Stimulated activated CD8-positive, alpha-beta memory T cell treated with anti-CD3 and anti-CD28 coated beads, Interleukin-12 subunit alpha, Interleukin-12 subunit beta, amount 100 ng/mL, for 1 hour (primary cell): Measurements from ENCODE around the gene TBCA.

ENCODE experiments used
- DNase-seq: peaks from one replicate; pipeline ENCODE4 v3.0.0-alpha.2; 2020; ENCODE audit warnings: low read depth

Gene TBCA

GRCh38 chr5:77775790-77776553 is at the start of gene TBCA:
TSS of gene TBCA (minus strand) at chr5:77776339. CDS start at chr5:77776257, 82 bp downstream.
- DNase-seq, result peak; percentile 80

DNA sequence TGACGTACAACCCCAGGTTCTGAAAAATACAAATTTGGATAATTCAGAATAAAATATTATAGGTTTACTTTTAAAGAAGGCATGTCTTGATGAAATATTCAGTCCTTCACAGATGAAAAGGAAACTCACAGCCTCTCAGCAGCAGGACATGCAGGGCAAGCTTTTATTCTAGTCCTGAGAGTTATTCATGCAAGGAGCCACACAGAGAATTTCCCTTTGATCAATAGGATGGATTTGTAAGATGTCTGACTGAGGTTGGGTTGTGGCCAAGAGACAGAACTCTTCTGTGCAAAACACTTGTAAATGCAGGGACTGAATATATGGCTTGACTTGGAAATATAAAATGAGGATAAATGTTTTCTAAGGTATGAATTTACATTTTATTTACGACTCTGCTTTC is 48.8 kb upstream of the TBCA start:
- no peak for DNase-seq

DNA sequence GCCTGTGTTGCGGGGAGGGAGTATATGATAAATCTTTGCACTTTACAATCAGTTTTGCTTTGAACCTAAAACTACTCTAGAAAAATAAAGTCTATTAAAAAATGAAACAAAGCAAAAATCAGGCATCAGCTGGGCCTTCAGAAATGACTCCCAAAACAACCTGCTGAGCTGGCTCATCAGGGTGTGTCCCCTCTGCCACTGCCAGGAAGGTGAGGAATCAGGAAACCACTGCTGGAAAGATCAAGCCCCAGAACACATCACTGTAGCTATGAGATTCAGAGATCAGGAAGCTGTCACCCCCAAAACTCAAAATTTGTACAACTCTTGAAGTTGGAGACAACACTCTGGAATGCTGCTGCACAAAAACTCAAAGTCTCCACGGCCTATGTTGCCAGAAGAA is 40.5 kb upstream of the TBCA start:
- no peak for DNase-seq

GRCh38 chr5:77812926-77813589 is 36.9 kb upstream of the TBCA start:
- no peak for DNase-seq

DNA sequence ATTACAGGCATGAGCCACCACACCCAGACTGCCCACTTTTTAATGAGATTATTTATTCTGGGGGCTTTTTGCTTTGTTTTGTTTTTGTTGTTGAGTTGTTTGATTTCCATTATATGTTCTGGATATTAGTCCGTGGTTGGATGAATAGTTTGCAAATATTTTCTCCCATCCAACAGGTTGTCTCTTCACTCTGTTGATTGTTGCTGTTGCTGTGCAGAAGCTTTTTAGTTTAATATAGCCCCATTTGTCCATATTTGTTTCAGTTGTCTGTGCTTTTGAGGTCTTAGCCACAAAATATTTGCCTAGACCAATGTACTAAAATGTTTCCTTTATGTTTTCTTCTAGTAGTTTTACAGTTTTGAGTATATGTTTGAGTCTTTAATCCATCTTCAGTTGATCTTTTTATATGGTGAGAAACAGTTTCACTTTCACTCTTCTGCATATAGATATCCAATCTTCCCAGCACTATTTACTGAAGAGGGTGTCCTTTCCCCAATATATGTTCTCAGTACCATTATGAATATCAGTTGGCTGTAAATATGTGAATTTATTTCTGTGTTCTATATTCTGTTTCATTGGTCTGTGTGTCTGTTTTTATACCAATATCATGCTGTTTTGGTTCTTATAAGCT is 30.2 kb upstream of the TBCA start:
- no peak for DNase-seq

GRCh38 chr5:77798456-77798855 is 22.3 kb upstream of the TBCA start:
- no peak for DNase-seq

- no peak for DNase-seq
Measured at GRCh38 chr5:77797136-77797535, 21.0 kb upstream of the TBCA start.

DNA sequence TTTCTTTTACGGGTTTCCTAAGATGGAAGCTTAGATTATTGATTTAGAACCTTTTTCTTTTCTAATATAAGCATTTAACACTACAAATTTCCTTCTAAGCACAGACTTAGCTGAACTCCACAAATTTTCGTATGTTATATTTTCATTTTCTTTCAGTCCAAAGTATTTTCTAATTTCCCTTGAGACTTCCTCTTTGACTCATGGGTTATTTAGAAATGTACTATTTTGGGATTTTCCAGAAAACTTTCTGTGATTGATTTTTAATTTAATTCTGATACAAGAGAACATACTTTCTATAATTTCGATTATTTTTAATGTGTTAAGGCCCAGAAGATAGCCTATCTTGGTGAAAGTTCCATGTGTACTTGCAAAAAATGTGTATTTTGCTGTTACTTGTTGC is 19.7 kb upstream of the TBCA start:
- no peak for DNase-seq

DNA sequence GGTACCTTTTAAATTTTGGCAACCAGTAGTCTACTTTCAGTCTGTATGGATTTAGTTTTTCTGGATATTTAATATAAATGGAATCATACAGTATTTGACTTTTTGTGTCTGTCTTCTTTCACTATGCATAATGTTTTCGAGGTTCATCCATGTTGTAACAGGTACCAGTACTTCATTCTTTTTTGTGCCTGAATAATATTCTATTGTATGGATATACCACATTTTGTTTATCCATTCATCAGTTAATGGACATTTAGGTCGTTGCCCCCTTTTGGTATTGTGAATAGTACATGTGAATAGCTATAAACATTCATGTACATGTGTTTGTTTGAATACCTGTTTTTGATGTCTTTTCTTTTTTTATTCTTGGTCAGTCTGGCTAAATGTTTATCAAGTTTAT is 19.1 kb upstream of the TBCA start:
- no peak for DNase-seq

- DNase-seq, result no peak
Measured at GRCh38 chr5:77791926-77792325, 15.8 kb upstream of the TBCA start.

- no peak for DNase-seq
Measured at GRCh38 chr5:77791356-77791755, 15.2 kb upstream of the TBCA start.

GRCh38 chr5:77785229-77785628 is 9.1 kb upstream of the TBCA start:
- no peak for DNase-seq

DNA sequence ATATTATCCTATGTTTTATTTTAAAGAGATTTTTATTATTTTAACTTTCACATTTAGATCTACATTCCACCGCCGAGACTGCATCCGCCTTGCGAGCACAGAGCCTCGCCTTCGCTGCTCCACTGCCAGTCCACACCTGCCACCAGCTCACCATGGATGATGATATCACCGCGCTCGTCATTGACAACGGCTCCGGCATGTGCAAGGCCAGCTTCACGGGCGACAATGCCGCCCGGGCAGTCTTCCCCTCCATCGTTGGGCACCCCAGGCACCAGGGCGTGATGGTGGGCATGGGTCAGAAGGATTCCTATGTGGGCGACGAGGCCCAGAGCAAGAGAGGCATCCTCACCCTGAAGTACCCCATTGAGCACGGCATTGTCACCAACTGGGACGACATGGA is 8.6 kb upstream of the TBCA start:
- DNase-seq, result no peak

GRCh38 chr5:77781076-77781475 is 4.9 kb upstream of the TBCA start:
- DNase-seq, result no peak

- no peak for DNase-seq
Measured at GRCh38 chr5:77778881-77779438, 2.8 kb upstream of the TBCA start.

- no peak for DNase-seq
Measured at GRCh38 chr5:77778398-77778797, 2.3 kb upstream of the TBCA start.

- DNase-seq, result no peak
Measured at GRCh38 chr5:77777911-77778310, 1.8 kb upstream of the TBCA start.

DNA sequence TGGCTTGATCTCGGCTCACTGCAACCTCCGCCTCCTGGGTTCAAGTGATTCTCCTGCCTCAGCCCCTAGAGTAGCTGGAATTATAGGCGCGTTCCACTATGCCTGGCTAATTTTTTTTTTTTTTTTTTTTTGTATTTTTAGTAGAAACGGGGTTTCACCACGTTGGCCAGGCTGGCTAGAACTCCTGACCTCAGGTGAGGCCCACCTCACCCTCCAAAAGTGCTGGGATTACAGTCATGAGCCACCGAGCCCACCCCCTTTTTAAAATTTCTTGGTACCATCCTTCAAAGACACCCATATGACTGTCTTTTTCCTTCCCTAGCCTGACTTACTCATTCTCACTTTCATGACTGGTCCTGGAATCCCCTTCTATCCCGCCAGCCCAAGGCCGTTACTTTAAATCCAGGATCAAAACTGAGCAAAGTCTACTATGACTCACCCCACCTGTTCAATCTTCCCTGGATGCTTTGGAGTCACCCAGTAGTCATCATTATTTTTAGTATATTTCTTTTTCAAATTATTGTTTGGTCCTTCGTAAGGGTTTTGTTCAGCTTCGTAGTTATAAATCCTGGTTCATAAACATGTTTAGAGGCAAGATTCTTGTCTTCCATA is 1.2 kb upstream of the TBCA start:
- DNase-seq, result no peak

DNA sequence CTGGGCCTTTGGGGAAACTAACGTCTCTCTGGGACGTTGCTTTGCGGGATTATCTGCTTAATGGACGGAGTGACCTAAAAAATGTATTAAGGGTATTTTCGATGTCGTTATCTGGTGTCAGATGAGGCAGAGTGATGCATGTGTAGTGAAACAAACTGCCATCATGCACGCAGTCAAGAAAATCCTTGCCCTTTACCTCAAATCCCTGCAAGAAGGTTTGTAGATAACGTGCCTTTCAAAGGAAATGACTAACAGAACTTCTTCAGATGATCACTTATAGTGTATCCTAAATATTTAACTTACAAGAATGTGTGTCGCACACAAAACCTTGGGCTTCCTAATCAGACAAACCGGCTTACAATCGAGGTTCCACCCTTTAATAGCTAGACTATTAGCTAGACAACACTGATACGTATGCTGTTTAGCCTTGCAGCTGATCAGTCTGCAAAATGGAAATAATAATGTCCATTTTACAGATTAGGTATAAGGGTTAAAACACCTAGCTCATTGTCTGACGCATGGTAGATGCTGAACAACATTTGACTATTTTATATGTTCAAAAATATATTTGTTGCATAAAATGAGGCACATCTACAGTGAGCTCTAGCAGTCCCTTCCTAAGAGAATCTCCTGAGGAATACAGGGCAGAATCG is 541 bp upstream of the TBCA start:
- no peak for DNase-seq

GRCh38 chr5:77774981-77775789 is 954 bp downstream of the TBCA start:
- DNase-seq, result no peak

DNA sequence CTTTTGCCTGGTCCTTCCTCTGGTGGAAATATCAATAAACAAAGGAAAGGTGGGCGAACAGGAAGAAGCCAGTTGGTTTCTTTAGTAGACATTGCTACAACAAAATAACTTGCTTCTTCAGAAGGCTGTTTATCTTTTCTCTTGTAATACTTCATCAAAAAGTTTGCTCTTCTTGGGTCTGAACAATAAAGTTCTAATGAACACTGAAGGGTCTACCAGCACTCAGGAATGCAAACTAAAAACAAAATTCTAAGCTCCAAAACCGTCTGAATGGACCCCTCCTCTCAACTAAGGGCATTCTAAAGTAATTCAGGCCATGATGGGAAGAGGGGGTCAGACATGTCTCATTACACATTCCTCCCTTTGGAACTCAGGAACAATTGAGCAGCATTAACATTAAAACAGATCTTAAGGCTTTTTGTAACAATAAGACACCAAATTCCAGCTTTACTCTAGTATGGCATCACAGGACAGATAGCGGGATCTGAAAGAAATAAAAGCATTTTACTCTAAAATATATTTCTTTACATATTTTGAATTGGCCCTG is 2.3 kb downstream of the TBCA start:
- no peak for DNase-seq
